HEK293 (cell line): ENCODE data around the gene SDHAF1.

Experiments
- FEZF1 ChIP-seq: fragments of 450-650 bp; formaldehyde crosslinking; IDR thresholded peaks from 2 replicates; pipeline ENCODE4 v1.5.1; 2016; ENCODE audit warnings: missing biosample characterization, missing genetic modification characterization
- HOXA7 ChIP-seq: sonication (generic); formaldehyde crosslinking; IDR thresholded peaks from 2 replicates; pipeline ENCODE4 v1.8.1; 2022; ENCODE audit warnings: missing genetic modification reagents, borderline replicate concordance
- KLF7 ChIP-seq: fragments of 450-650 bp; formaldehyde crosslinking; IDR thresholded peaks from 2 replicates; pipeline ENCODE4 v1.5.1; 2016; ENCODE audit warnings: missing biosample characterization, missing genetic modification characterization, borderline replicate concordance
- MYNN ChIP-seq: fragments of 450-650 bp; formaldehyde crosslinking; IDR thresholded peaks from 2 replicates; pipeline ENCODE4 v1.5.1; 2016; ENCODE audit warnings: missing biosample characterization, missing genetic modification characterization, borderline replicate concordance
- MZF1 ChIP-seq: fragments of 450-650 bp; formaldehyde crosslinking; IDR thresholded peaks from 2 replicates; pipeline ENCODE4 v1.5.1; 2017; ENCODE audit warnings: missing biosample characterization, missing genetic modification characterization, borderline replicate concordance
- OSR2 ChIP-seq: fragments of 450-650 bp; formaldehyde crosslinking; IDR thresholded peaks from 2 replicates; pipeline ENCODE4 v1.5.1; 2016; ENCODE audit warnings: missing biosample characterization, missing genetic modification characterization
- TRIM28 ChIP-seq: IDR thresholded peaks from 2 replicates; pipeline ENCODE4 v1.6.1; 2011; ENCODE audit warnings: low read length, control low read depth, borderline replicate concordance
- YY1 ChIP-seq: fragments of 450-650 bp; formaldehyde crosslinking; IDR thresholded peaks from 2 replicates; pipeline ENCODE4 v1.5.1; 2018; ENCODE audit warnings: missing biosample characterization, missing genetic modification characterization
- ZBTB20 ChIP-seq: fragments of 450-650 bp; formaldehyde crosslinking; IDR thresholded peaks from 2 replicates; pipeline ENCODE4 v1.5.1; 2016; ENCODE audit warnings: missing biosample characterization, missing genetic modification characterization
- ZFP37 ChIP-seq: fragments of 450-650 bp; formaldehyde crosslinking; IDR thresholded peaks from 2 replicates; pipeline ENCODE4 v1.5.1; 2016; ENCODE audit warnings: missing biosample characterization, missing genetic modification characterization
- ZNF155 ChIP-seq: fragments of 450-650 bp; formaldehyde crosslinking; IDR thresholded peaks from 2 replicates; pipeline ENCODE4 v1.5.1; 2016; ENCODE audit warnings: missing biosample characterization, missing genetic modification characterization
- ZNF174 ChIP-seq: fragments of 450-650 bp; formaldehyde crosslinking; IDR thresholded peaks from 2 replicates; pipeline ENCODE4 v1.5.0; 2017; ENCODE audit warnings: missing biosample characterization, mild to moderate bottlenecking, missing genetic modification characterization
- ZNF18 ChIP-seq: fragments of 450-650 bp; formaldehyde crosslinking; IDR thresholded peaks from 2 replicates; pipeline ENCODE4 v1.5.1; 2016; ENCODE audit warnings: missing biosample characterization, missing genetic modification characterization
- ZNF214 ChIP-seq: fragments of 450-650 bp; formaldehyde crosslinking; IDR thresholded peaks from 2 replicates; pipeline ENCODE4 v1.5.1; 2017; ENCODE audit warnings: missing biosample characterization, mild to moderate bottlenecking, missing genetic modification characterization, borderline replicate concordance
- ZNF266 ChIP-seq: fragments of 450-650 bp; formaldehyde crosslinking; IDR thresholded peaks from 2 replicates; pipeline ENCODE4 v1.5.1; 2016; ENCODE audit warnings: missing biosample characterization, missing genetic modification characterization, low read depth
- ZNF366 ChIP-seq: fragments of 450-650 bp; formaldehyde crosslinking; conservative IDR thresholded peaks from 2 replicates; pipeline ENCODE4 v1.5.1; 2016; ENCODE audit warnings: missing biosample characterization, missing genetic modification characterization
- ZNF548 ChIP-seq: fragments of 450-650 bp; formaldehyde crosslinking; IDR thresholded peaks from 2 replicates; pipeline ENCODE4 v1.5.1; 2016; ENCODE audit warnings: missing biosample characterization, missing genetic modification characterization
- ZNF610 ChIP-seq: fragments of 450-650 bp; formaldehyde crosslinking; IDR thresholded peaks from 2 replicates; pipeline ENCODE4 v1.5.1; 2016; ENCODE audit warnings: missing biosample characterization, missing genetic modification characterization, borderline replicate concordance
- ZNF670 ChIP-seq: fragments of 450-650 bp; formaldehyde crosslinking; IDR thresholded peaks from 2 replicates; pipeline ENCODE4 v1.5.1; 2016; ENCODE audit warnings: missing biosample characterization, missing genetic modification characterization, low read depth
- ZNF707 ChIP-seq: fragments of 450-650 bp; formaldehyde crosslinking; IDR thresholded peaks from 2 replicates; pipeline ENCODE4 v1.5.1; 2016; ENCODE audit warnings: missing biosample characterization, missing genetic modification characterization
- ZNF777 ChIP-seq: fragments of 450-650 bp; formaldehyde crosslinking; IDR thresholded peaks from 2 replicates; pipeline ENCODE4 v1.5.1; 2017; ENCODE audit warnings: missing biosample characterization, missing genetic modification characterization, borderline replicate concordance
- ZSCAN30 ChIP-seq: fragments of 450-650 bp; IDR thresholded peaks from 2 replicates; pipeline ENCODE4 v1.5.1; 2018; ENCODE audit warnings: missing biosample characterization, mild to moderate bottlenecking, missing genetic modification characterization, moderate library complexity
- TF ChIP-seq, protein P1 (sequence below): fragments of 450-650 bp; IDR thresholded peaks from 2 replicates; pipeline ENCODE4 v1.5.1; 2018; ENCODE audit warnings: missing biosample characterization, mild to moderate bottlenecking, missing genetic modification characterization
- TF ChIP-seq, protein P2 (sequence below): fragments of 450-650 bp; formaldehyde crosslinking; IDR thresholded peaks from 2 replicates; pipeline ENCODE4 v1.5.1; 2016; ENCODE audit warnings: missing biosample characterization, missing genetic modification characterization
- TF ChIP-seq, protein P3 (sequence below): fragments of 450-650 bp; formaldehyde crosslinking; IDR thresholded peaks from 2 replicates; pipeline ENCODE4 v1.5.1; 2017; ENCODE audit warnings: missing biosample characterization, missing genetic modification characterization
- TF ChIP-seq, protein P4 (sequence below): fragments of 450-650 bp; formaldehyde crosslinking; IDR thresholded peaks from 2 replicates; pipeline ENCODE4 v1.5.1; 2017; ENCODE audit warnings: missing biosample characterization, missing genetic modification characterization
- TF ChIP-seq, protein P5 (sequence below): fragments of 450-650 bp; formaldehyde crosslinking; IDR thresholded peaks from 2 replicates; pipeline ENCODE4 v1.5.1; 2016; ENCODE audit warnings: missing biosample characterization, missing genetic modification characterization
- TF ChIP-seq, protein P6 (sequence below): fragments of 450-650 bp; formaldehyde crosslinking; IDR thresholded peaks from 2 replicates; pipeline ENCODE4 v1.5.1; 2016; ENCODE audit warnings: missing biosample characterization, missing genetic modification characterization, low read depth

The SDHAF1 gene

DNA sequence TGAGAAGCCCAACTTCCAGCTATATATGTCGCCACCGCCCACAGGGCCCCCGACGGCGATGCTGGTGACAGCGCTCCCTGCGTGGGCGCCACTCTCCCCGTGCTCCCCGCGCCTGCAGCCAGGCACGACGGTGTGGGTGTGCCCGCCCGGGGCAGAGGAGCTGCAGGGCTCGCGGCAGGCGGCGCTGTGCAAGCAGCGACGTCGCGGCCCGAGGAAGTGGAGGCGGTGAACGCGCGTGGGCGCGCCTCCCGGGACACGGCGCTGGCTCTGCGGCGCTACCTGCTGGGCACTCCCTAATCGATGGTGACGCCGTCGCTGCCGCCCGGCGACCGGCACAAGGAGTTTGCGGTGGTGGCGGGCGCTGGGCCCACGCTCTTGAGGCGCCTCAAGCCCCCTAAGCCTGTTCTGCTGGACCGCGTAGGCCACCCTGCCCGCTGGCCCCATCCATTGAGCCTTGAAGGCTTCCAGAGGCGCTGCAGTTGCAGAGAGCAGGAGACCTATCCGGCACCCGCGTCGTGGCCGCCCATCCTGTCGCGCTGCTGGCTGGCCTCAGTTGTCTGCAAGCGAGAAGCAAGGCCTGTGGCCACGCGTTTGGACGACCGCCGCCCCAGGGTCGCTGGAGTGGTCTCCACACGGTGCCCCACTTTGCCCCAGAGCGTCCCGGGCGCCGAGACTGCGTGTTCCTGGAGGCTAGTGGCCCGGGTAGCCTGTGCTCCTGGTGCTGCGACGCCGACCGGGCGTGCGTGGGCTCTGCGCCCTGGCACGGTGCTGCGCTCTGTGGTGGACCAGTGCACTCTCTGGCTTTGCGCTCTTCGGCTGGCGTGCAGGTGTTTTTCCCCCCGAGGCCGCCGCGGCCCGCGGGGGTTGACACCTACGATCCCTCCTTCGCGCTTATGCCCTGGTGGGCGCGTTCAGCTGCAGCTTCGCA, 35.7 kb upstream of the SDHAF1 start (continued):
- TF ChIP-seq ZNF18, result no peak
- TF ChIP-seq ZNF548 (tag by site-specific recombination), result no peak
- TF ChIP-seq ZNF214 (tag by site-specific recombination), result no peak
- TF ChIP-seq ZBTB20 (tag by site-specific recombination), result peak; percentile 19; the same call in 1 of the 2 replicates
- TF ChIP-seq, protein P1, sequence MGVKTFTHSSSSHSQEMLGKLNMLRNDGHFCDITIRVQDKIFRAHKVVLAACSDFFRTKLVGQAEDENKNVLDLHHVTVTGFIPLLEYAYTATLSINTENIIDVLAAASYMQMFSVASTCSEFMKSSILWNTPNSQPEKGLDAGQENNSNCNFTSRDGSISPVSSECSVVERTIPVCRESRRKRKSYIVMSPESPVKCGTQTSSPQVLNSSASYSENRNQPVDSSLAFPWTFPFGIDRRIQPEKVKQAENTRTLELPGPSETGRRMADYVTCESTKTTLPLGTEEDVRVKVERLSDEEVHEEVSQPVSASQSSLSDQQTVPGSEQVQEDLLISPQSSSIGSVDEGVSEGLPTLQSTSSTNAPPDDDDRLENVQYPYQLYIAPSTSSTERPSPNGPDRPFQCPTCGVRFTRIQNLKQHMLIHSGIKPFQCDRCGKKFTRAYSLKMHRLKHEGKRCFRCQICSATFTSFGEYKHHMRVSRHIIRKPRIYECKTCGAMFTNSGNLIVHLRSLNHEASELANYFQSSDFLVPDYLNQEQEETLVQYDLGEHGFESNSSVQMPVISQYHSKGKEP (tag by site-specific recombination), result no peak
- no peak for TF ChIP-seq MZF1 (tag by site-specific recombination)
- no peak for TF ChIP-seq OSR2 (tag by site-specific recombination)
- TF ChIP-seq, protein P2, sequence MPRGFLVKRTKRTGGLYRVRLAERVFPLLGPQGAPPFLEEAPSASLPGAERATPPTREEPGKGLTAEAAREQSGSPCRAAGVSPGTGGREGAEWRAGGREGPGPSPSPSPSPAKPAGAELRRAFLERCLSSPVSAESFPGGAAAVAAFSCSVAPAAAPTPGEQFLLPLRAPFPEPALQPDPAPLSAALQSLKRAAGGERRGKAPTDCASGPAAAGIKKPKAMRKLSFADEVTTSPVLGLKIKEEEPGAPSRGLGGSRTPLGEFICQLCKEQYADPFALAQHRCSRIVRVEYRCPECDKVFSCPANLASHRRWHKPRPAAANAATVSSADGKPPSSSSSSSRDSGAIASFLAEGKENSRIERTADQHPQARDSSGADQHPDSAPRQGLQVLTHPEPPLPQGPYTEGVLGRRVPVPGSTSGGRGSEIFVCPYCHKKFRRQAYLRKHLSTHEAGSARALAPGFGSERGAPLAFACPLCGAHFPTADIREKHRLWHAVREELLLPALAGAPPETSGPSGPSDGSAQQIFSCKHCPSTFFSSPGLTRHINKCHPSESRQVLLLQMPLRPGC (tag by site-specific recombination), result no peak
- no peak; the same call in 1 of the 2 replicates for TF ChIP-seq ZSCAN30
- no peak for TF ChIP-seq ZNF155 (tag by site-specific recombination)
- TF ChIP-seq TRIM28, result no peak
- TF ChIP-seq ZNF266 (tag by site-specific recombination), result no peak
- no peak; the same call in 1 of the 2 replicates for TF ChIP-seq HOXA7 (CRISPR knock-in tag)
- no peak for TF ChIP-seq ZNF707 (tag by site-specific recombination)
- no peak for TF ChIP-seq ZNF610 (tag by site-specific recombination)
- TF ChIP-seq, protein P3, sequence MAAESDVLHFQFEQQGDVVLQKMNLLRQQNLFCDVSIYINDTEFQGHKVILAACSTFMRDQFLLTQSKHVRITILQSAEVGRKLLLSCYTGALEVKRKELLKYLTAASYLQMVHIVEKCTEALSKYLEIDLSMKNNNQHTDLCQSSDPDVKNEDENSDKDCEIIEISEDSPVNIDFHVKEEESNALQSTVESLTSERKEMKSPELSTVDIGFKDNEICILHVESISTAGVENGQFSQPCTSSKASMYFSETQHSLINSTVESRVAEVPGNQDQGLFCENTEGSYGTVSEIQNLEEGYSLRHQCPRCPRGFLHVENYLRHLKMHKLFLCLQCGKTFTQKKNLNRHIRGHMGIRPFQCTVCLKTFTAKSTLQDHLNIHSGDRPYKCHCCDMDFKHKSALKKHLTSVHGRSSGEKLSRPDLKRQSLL (tag by site-specific recombination), result no peak
- TF ChIP-seq, protein P4, sequence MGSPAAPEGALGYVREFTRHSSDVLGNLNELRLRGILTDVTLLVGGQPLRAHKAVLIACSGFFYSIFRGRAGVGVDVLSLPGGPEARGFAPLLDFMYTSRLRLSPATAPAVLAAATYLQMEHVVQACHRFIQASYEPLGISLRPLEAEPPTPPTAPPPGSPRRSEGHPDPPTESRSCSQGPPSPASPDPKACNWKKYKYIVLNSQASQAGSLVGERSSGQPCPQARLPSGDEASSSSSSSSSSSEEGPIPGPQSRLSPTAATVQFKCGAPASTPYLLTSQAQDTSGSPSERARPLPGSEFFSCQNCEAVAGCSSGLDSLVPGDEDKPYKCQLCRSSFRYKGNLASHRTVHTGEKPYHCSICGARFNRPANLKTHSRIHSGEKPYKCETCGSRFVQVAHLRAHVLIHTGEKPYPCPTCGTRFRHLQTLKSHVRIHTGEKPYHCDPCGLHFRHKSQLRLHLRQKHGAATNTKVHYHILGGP (tag by site-specific recombination), result no peak
- TF ChIP-seq ZNF366 (tag by site-specific recombination), result no peak
- TF ChIP-seq ZNF670 (tag by site-specific recombination), result no peak
- no peak for TF ChIP-seq FEZF1 (tag by site-specific recombination)
- no peak for TF ChIP-seq ZNF174 (tag by site-specific recombination)
- TF ChIP-seq KLF7 (tag by site-specific recombination), result no peak
- TF ChIP-seq, protein P5, sequence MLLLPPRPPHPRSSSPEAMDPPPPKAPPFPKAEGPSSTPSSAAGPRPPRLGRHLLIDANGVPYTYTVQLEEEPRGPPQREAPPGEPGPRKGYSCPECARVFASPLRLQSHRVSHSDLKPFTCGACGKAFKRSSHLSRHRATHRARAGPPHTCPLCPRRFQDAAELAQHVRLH (tag by site-specific recombination), result no peak
- no peak for TF ChIP-seq ZFP37 (tag by site-specific recombination)
- TF ChIP-seq, protein P6, sequence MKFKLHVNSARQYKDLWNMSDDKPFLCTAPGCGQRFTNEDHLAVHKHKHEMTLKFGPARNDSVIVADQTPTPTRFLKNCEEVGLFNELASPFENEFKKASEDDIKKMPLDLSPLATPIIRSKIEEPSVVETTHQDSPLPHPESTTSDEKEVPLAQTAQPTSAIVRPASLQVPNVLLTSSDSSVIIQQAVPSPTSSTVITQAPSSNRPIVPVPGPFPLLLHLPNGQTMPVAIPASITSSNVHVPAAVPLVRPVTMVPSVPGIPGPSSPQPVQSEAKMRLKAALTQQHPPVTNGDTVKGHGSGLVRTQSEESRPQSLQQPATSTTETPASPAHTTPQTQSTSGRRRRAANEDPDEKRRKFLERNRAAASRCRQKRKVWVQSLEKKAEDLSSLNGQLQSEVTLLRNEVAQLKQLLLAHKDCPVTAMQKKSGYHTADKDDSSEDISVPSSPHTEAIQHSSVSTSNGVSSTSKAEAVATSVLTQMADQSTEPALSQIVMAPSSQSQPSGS (tag by site-specific recombination), result no peak
- TF ChIP-seq MYNN (tag by site-specific recombination), result no peak
- TF ChIP-seq ZNF777 (tag by site-specific recombination), result peak; percentile 38; the same call in 1 of the 2 replicates
- no peak for TF ChIP-seq YY1
